HT1080 (cell line): ENCODE results near the gene NFIB. TPM values are rescaled to one million over a fixed set of nuclear protein-coding genes. Genes with fewer than 3 reads are reported as not detected.

ENCODE experiments used
- DNase-seq: peaks from one replicate; pipeline ENCODE4 v3.0.0-alpha.2; 2015; ENCODE audit warnings: low read depth
- total RNA-seq: library from RNA; depleted of rRNA; stranded (reverse); fragments of >200 nt; shearing (Covaris generic); gene quantifications from 2 replicates; pipeline ENCODE4 v1.2.3, GENCODE V29; 2014

NFIB gene
- total RNA-seq, 1 experiment from 2014 or later = 10.9 TPM

DNA sequence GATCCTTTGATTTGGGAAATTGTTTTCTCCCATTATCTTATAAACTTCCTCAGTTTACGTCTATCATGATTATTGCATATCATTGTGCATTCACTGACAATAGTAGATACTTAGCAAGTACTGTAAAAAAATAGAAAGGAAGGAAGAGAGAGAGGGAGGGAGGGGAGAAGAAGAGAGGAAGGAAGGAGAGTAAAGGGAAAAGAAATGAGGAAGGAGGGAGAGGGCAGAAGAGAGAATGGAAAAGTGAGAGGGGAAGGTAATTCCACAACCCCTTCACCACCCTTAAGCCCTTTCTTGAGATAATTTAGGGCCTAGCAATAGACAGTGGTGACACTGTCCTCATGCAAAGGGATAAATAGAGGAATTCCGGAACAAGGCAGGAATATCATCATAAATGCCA lies 64.4 kb downstream of the NFIB start:
- DNase-seq = no peak

DNA sequence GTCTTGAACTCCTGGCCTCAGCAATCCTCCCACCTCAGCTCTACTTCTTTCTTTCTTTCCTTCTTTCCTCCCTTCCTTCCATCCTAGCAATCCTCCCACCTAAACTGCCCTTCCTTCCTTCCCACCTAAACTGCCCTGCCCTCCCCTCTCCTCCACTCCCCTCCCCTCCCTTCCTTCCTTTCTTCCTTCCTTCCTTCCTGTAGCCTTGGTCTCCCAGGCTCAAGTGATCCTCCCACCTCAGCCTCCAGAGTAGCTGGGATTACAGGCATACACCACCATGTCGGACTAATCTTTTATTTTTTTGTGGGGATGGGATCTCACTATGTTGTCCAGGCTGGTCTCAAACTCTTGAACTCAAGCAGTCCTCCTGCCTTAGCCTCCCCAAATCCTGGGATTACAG lies 65.8 kb downstream of the NFIB start:
- DNase-seq = no peak

- no peak for DNase-seq
Measured at GRCh38 chr9:14247577-14247976, 66.4 kb downstream of the NFIB start.

DNA sequence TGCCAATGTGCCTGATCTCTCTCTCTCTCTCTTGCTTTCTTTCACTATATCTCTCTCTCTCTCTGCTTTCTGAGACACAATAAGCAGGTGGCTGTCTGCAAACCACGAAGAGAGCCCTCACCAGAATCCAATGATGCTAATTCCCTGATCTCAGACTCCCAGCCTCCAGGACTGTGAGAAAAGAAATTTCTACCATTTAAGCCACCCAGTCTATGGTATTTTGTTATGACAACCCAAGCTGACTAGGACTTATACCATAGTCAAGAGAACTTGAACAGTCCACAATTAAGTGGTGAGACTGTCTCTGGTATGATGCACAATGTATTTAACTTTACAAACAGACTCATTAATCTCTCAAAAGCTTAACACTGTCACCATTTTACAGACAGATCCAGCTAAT lies 67.0 kb downstream of the NFIB start:
- DNase-seq = no peak

DNA sequence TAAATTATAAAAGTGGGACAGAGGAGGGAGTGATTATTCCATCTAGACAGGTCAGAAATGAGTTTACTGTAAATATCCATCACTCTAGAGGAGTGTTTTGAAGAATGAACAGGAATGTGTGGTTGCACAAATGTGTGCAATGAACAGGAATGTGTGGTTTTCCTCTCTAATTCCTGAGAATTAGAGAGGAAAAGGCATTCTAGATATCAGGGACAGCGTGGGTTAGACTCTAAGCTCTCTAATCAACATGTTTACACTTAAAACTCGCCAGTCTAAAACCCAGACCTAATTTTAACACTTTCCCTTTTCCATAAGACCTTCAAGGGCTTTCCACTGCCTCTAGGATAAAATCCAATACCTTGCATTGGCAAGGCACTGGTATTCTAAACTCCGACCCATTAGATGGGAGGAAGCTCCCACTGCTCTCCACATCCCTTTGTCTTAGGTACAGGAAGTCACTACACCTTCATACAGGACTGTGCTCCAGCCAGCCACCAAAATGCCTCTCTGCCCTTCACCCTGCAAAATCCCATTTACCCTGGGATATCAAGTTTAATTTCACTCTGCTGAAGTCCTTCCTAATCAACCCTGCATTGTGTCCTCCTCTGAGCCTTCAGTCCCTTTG lies 67.9 kb downstream of the NFIB start:
- peak; percentile 28 for DNase-seq

- DNase-seq = no peak
Measured at GRCh38 chr9:14243514-14244042, 70.4 kb downstream of the NFIB start.

GRCh38 chr9:14242150-14242805 lies 71.7 kb downstream of the NFIB start:
- no peak for DNase-seq

DNA sequence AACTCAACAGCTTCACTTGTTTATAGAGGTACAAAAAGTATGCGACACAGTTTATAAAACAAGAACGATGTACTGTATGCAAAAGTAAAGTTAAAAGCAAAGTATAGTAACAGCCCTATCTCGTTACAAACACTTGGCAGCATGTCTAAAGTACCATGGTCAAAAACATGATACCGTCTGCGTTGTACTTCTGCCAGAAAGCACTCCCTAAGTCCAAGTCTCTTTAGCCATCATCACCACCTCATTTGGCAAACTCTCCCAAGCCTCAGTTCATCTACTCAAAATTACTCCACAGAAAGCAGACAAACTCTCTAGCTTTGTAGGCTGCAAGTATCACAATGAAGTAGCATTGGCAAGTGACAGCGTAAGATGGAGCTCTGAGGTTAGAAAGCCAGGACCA lies 73.4 kb downstream of the NFIB start:
- no peak for DNase-seq

GRCh38 chr9:14238518-14238917 lies 75.4 kb downstream of the NFIB start:
- peak; percentile 88 for DNase-seq

DNA sequence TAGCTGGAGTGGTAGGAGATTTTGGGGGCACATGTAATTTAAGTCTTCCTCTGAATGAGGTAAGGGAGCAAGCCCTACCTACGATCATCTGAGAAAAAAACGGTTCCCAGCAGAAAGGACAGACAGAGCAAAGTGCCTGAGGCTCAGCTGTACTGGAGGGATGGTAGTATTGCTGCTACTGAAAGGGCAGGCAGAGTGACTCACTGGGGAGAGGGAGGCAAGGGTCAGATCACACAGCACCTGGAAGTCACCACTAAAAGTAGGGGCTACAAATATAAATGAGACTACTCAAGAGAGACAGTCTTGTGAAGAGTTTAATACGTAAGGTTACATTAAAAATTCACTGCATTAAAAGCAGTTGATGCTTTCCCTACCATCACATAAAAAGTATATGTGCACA lies 75.9 kb downstream of the NFIB start:
- DNase-seq = peak; percentile 75

DNA sequence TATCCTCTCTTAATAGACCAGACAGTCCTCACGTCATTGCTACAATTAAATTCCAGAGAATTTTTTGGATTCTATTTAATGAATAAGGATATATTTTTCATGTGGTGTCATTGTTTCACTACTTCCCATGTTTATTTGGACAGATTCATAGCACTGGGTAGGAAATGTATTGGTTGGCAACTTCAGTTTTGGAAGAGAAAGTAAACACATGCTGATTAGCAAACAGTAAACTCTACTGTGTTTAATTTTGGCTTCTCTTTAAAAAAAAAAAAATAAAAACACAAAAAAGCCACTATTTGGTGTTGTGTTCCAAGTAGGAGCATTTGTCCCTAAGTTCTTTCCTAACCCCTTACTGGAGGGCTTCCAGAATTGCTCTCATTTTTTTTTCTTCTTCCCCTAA lies 77.3 kb downstream of the NFIB start:
- no peak for DNase-seq

- no peak for DNase-seq
Measured at GRCh38 chr9:14232111-14232510, 81.8 kb downstream of the NFIB start.

GRCh38 chr9:14231196-14231990 lies 82.5 kb downstream of the NFIB start:
- DNase-seq = no peak

GRCh38 chr9:14228602-14229001 lies 85.3 kb downstream of the NFIB start:
- no peak for DNase-seq

DNA sequence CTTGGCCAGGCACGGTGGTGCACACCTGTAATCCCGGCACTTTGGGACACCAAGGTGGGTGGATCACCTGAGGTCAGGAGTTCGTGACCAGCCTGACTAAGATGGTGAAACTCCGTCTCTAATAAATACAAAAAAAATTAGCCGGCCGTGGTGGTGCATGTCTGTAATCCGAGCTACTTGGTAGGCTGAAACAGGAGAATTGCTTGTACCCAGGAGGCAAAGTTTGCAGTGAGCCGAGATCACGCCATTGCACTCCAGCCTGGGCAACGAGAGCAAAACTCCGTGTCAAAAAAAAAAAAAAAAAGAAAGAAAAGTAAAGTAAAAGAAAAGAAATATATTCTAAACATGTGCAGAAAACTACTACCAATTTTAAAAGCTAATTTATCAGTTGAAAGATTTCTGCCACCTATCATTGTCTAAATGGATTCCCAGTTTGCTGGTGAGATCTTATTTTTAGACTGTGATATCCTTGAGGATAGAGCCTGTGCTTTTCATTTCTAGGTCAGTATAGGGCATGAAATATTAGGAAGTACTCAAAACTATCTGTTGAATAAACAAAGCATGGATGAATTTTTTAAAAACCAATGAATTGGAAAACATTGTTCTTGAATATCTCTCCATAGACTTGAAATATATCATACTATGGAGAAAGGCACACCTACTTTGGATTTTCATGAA lies 86.9 kb downstream of the NFIB start:
- DNase-seq = no peak

GRCh38 chr9:14223081-14223480 lies 90.9 kb downstream of the NFIB start:
- DNase-seq = no peak

DNA sequence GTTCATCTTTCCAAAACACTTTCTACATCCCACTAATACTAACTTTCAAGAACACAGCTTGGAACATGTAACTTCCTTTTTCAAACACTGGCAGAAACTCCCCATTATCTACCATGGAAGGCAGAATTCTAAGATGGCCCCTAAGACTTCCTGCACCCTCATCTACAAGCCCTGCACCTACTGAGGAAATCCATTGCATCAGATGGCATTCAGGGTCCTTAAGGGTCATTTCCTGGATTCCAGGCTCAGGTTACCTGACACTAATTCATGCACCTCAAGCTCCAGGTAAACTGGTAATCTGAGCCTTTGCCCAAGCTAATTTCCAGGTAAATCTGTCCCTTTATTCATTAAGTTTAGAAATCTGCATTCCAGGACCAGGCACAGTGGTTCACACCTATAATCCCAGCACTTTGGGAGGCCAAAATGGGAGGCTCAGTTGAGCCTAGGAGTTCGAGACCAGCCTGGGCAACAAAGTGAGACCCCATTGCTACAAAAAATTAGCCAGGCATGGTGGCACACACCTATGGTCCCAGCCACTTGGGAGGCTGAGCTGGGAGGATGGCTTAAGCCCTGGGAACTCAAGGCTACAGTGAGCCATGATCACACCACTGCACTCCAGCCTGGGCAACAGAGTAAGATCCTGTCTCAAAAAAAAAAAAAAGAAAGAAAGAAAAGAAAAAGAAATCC lies 91.6 kb downstream of the NFIB start:
- no peak for DNase-seq

- DNase-seq = peak; percentile 90
Measured at GRCh38 chr9:14221558-14221957, 92.4 kb downstream of the NFIB start.

GRCh38 chr9:14221119-14221518 lies 92.8 kb downstream of the NFIB start:
- no peak for DNase-seq

DNA sequence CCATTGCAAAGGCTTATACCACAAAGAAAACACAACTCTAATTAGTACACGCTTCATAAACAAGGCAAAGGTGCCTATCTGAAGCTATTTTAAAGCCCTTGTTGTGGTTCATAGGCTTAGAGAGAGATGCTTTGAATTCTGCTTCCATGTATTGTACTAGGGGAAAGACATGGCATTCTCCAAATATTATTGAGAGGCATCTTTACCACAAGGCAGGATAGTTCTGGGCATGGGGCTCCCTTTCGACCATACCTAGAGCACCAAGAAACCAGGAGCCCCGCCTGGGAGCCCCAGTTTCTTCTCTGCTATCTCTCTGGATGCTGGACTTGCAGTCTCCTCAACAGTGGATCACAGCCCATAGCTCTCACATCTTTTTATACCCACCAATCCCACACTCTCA lies 93.7 kb downstream of the NFIB start:
- DNase-seq = no peak

DNA sequence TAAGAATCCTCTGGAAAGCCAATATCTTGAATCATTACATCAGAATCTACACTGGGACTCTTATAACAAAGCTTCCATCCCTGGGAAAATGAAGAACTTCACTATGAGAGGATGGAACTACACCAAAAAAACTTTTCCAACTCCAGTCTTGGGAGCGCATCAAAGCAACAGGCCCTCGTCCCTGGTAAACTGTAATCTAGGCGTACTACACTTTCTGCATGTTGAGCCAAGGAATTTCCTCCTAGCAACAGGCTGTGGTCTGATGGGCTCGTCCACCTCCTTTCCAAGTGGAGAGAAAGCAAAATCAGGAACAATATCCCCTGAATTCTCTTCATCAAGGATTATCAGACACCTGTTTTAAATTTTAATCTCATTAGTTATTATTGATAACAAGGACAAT lies 94.1 kb downstream of the NFIB start:
- DNase-seq = no peak
